Stimulated activated CD4-positive, alpha-beta T cell treated with anti-CD3 and anti-CD28 coated beads, Interleukin-2, amount 100 ng/mL, for 4 hours (primary cell): Measurements from ENCODE around the gene NRIP1.

Experiments
- DNase-seq: peaks from one replicate; pipeline ENCODE4 v3.0.0-alpha.2; 2020; ENCODE audit warnings: low read depth

Gene NRIP1

GRCh38 chr21:15006594-15007230, 58.1 kb downstream of the NRIP1 start:
- DNase-seq, result no peak

DNA sequence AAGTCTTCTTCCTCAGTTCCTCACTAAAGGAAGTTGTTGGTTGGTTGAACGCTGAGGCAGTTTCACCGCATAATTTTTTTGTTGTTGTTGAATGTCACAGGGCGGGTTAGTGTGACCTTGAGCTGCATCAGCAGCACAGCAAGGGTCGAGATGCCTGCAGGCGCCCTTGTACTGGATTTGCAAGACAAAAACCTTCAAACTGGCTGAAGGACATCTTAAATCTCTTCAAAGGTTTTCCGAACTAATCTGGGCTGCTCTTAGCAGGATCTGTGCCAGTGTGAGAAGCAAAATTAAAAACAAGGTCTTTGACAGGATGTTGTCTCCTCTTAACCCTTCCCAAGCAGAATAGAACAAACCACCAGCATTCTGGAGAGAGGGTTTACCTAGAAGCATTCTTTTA, 59.4 kb downstream of the NRIP1 start:
- DNase-seq, result no peak

- DNase-seq, result no peak
Observed at GRCh38 chr21:15004721-15005370, 60.0 kb downstream of the NRIP1 start.

DNA sequence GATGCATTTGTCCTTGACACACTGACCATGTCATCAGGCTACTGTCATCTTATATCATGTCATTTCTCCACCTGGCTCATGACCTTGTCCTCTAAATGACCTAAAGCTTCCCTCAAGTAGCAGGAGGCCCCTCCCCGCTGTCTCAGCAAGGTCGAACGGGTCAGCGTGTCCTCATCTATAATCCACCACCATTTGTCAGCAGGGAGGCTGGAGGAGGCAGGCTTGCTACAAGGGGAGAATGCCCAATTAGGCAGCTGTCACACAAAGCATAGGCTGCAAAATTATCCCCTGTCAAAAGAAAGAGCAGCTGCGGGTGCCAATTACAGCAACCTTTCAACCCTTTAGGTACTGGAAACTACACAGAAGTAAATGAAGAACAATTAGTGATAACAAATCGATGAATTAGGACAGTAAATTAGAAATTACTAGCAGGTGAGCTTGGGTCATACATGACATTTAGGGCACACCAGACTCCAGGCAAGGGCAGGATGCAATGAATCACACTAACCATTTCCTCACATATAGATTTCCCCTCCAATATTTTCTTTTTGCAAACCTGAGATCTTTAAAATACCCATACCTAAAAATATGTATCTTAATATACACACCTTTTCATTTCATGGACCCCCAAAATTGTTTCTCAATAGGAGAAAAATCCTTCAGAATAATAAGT, 61.2 kb downstream of the NRIP1 start:
- DNase-seq, result no peak

- DNase-seq, result no peak
Observed at GRCh38 chr21:15001857-15002606, 62.8 kb downstream of the NRIP1 start.

- no peak for DNase-seq
Observed at GRCh38 chr21:15001113-15001512, 63.7 kb downstream of the NRIP1 start.

GRCh38 chr21:15000081-15000480, 64.7 kb downstream of the NRIP1 start:
- DNase-seq, result no peak

DNA sequence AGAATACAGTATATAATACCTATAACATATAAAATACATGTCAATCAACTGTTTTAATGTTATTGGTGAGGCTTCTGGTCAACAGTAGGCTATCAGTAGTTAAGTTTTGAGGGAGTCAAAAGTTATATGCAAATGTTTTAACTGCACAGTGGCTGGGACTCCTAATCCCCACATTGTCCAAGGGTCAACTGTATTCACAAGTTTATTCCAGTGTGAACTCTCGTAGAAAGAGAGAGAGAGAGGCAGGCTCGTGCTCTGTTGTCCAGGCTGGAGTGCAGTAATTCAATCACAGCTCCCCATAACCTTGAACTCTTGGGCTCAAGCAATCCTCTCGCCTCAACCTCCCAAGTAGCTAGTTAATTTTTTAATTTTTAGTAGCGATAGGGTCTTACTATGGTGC, 66.0 kb downstream of the NRIP1 start:
- no peak for DNase-seq

DNA sequence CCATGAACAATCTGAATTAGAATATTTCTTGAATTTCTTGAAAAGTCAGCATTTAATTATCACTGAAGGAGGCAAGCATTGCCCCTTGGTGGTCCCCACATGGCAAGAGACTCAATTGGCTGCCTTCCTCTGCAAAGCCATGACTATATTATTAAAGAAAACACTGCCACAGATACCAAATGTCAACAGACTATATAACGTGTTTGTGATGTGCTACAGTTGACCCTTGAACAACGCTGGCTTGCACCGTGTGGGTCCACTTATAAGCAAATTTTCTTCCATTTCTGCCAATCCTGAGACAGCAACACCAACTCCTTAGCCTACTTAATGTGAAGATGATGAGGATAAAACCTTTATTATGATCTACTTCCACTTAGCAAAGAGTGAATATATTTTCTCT, 66.5 kb downstream of the NRIP1 start:
- DNase-seq, result no peak

DNA sequence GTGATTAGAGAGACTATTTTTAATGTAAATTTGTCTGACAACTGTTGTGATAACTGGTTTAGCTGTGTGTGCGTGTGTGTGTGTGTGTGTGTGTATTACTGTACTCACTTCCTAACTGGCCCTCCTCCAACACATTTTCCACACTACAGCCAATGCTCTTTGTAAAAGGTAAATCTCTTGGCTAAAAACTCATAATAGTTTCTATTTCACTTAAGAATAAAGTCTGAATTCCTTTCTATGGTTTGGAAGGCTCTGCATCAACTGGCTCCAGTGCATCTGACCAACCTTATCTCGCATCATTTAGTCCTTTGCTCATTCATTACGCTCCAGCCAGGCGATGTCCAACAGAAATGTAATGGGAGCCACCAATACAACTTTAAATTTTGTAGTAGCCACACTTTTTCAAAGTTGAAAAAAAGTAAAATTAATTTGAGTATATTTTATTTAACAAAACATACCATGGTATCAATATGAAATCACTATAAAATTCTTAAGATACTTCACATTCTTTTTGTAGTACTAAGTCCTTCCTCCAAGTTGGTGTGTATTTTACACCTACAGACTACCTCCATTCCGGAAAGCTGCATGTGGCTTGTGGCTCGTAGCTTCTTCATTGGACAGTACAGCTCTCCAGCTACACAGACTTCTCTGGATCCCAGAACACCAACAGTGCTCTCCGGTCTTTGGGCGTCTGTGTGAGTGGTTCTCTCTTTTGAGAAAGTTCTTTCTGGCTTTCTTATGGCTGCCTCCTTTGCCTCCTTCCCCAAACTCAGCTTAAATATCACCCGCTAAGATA, 68.9 kb downstream of the NRIP1 start:
- no peak for DNase-seq

GRCh38 chr21:14995226-14995625, 69.6 kb downstream of the NRIP1 start:
- DNase-seq, result no peak

- no peak for DNase-seq
Observed at GRCh38 chr21:14993115-14993514, 71.7 kb downstream of the NRIP1 start.

DNA sequence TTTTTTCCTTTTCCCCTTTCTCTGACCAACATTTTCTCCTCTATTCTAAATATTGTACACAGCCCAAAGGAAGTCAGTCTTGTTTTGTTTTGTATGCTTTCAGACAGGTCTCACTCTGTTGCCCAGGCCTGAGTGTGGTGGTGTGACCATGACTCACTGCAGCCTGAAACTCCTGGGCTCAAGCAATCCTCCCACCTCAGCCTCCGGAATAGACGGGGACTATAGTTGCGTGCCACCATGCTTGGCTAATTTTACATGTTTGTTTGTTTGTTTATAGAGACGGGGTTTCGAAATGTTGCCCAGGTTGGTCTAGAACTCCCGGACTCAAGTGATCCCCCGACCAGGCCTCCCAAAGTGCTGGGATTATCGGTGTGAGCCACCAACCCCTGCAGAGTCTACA, 72.8 kb downstream of the NRIP1 start:
- no peak for DNase-seq

DNA sequence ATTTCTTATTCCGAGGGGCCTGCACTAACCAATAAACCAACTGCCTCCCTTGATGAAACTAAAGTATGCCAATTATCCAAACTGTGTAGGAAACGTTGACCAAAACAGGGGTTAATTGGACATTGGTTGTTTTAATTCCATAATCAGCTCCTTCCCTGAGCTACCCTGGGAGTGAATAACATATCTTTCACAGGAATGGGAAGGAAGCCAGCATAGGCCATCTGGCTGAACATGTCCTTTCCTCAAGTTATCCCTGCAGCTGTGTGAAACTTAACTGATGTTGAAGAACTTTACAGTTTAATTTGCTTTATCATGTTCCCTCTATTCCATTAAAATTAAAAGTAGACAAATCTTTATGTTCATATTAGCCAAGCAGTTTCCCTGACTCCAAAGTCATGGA, 75.4 kb downstream of the NRIP1 start:
- DNase-seq, result no peak

DNA sequence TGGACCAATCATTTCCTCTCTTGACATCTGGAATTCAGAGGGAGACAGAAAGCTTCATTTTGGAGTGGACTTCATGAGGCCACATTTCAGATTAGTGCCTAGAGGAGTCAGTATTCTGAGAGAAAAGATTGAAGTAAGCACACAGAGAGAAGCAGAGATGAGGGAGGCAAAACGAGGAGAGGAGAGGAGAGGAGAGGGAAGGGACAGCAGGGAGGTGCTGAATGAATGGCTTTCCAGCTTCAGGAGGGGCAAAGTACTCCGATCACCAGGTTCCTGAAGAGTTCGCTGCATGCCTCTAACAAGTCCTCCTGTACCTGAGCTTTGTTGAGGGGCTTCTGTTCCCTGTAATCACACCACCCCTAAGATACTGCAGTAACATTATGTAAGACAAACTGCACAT, 76.0 kb downstream of the NRIP1 start:
- no peak for DNase-seq

DNA sequence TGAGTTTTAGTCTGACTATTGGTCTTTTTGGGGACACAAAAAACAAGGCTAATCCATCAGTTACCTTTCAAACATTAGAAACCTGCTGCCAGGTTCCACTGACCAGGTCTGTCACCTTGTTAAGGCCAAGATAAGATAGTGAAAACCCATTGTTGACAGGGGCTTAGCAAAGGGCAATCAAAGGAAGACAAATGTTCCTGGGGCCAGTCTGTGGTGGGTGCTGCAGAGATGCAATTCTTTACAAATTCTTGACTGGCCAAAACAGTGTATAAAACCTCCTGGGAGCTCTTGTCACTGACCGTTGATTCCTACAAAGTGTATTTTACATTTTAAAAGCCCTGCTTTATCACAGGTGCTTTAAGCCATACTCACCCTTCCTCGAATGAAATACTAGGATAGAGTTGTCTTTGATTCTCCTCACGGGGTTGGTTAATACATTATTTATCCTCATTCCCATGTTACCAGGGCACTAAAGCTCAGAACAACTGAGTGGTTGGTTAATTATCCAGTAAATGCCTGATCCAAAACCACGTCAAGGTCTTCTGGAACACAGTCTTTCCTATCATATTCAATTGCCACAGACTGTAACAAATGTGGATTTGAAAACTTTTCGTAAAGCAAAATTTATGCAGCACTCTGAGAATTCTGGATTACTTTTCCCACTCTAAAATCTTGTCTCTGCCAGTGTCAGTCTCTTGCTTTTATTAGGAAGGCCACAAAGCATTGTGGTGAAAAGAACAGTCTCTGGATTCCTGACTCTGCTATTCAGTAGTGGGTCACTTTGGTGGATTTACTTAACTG, 77.2 kb downstream of the NRIP1 start:
- no peak for DNase-seq

GRCh38 chr21:14985306-14985705, 79.5 kb downstream of the NRIP1 start:
- DNase-seq, result no peak

- no peak for DNase-seq
Observed at GRCh38 chr21:14982336-14982735, 82.5 kb downstream of the NRIP1 start.

GRCh38 chr21:14981246-14981645, 83.6 kb downstream of the NRIP1 start:
- DNase-seq, result no peak

DNA sequence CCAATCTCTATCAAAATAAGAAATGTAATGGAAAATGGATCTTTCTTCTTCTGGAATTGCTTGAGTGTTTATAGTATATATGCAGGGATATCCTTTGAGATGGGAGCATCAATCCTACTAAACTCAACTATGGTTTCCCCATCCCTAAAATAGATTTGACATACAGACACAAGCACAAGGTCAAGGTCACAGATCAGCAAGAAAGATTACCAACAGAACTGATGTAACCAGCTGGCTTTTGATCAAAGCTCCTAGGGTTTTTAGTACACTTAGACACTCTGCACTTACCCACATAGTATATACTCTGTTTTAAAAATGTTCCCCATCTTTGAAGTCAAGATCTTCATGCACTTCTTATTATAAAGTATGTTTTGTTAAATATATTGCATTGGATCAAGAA, 85.5 kb downstream of the NRIP1 start:
- DNase-seq, result no peak

DNA sequence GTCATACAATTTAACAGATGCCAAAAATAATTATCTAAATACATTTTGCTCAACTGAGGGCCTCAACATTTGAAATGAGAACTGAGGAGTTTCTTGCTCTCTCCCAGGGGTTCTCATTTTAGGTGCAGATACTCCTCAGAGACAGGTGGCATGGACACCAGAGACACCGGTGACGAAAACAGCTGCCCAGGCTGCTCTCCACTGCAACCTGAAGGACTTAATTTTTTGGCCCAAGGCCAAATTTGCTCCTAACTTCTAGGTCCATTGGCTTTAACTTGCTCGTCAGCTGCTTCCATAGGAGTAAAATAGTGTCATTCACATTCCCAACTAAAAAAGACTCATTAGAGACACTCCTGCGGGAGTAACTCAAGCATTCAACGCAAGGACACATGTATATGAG, 87.0 kb downstream of the NRIP1 start:
- DNase-seq, result no peak
